PC-3 (cell line): Measurements from ENCODE around the gene CRIP2. TPM values are rescaled to one million over a fixed set of nuclear protein-coding genes. Genes with fewer than 3 reads are reported as not detected.
A peak's percentile ranks its signal among the peaks of the same experiment; 100 is the strongest.

ENCODE experiments used
- ATAC-seq: fragments of 200-7000 bp; cut with Tn5 transposase; 2 replicates; pipeline ENCODE4 v1.9.1; 2020; ENCODE audit warnings: mild to moderate bottlenecking, moderate library complexity
- BruUV-seq: library from RNA; stranded (reverse); fragments of 400-500 nt; replicated peaks from 2 replicates; lab custom pipeline; 2021; lab: Mats Ljungman, UMichigan
- CTCF ChIA-PET: fragments of 300-600 bp; sonication (Branson Sonifier 250); formaldehyde crosslinking; loops from one replicate; lab custom pipeline; 2022; ENCODE audit warnings: antibody characterized with exemption; lab: Charles Lee
- POLR2A ChIA-PET: fragments of 300-600 bp; sonication (Branson Sonifier 250); formaldehyde crosslinking; loops from one replicate; lab custom pipeline; 2022; ENCODE audit warnings: antibody characterized with exemption; ENCODE audit not compliant: unreplicated experiment; lab: Charles Lee
- DNase-seq: peaks from one replicate; pipeline ENCODE4 v3.0.0-alpha.2; 2015
- H2AFZ ChIP-seq: fragments of 300-600 bp; sonication (generic); 2 replicates; pipeline ENCODE4 v1.6.0; 2016; ENCODE audit warnings: antibody characterized with exemption, low read length
- H3F3A ChIP-seq: fragments of 300-600 bp; sonication (generic); one replicate; pipeline ENCODE4 v1.6.0; 2017; ENCODE audit warnings: antibody characterized with exemption, low read length, control low read depth, mild to moderate bottlenecking; ENCODE audit not compliant: unreplicated experiment
- H3K27ac ChIP-seq: fragments of 300-600 bp; sonication (generic); 2 replicates; pipeline ENCODE4 v1.5.1; 2016; ENCODE audit warnings: mild to moderate bottlenecking, low read length
- H3K27me3 ChIP-seq: fragments of 300-600 bp; sonication (generic); 2 replicates; pipeline ENCODE4 v1.6.1; 2016; ENCODE audit warnings: low read length, mixed read lengths
- H3K36me3 ChIP-seq: fragments of 300-600 bp; sonication (generic); 2 replicates; pipeline ENCODE4 v1.6.1; 2016; ENCODE audit warnings: low read depth, mixed run types, low read length, mixed read lengths
- H3K4me1 ChIP-seq: fragments of 300-600 bp; sonication (generic); 2 replicates; pipeline ENCODE4 v1.5.1; 2016; ENCODE audit warnings: low read length; ENCODE audit not compliant: insufficient read depth
- H3K4me2 ChIP-seq: fragments of 300-600 bp; sonication (generic); 2 replicates; pipeline ENCODE4 v1.6.0; 2016; ENCODE audit warnings: low read length
- H3K4me3 ChIP-seq: fragments of 300-600 bp; sonication (generic); 2 replicates; pipeline ENCODE4 v1.5.1; 2016; ENCODE audit warnings: mild to moderate bottlenecking, low read length, mixed read lengths
- H3K79me2 ChIP-seq: fragments of 300-600 bp; sonication (generic); 2 replicates; pipeline ENCODE4 v1.6.1; 2017; ENCODE audit warnings: low read length, mixed read lengths
- H3K9ac ChIP-seq: fragments of 300-600 bp; sonication (generic); 2 replicates; pipeline ENCODE4 v1.6.0; 2016; ENCODE audit warnings: mild to moderate bottlenecking, low read length
- H3K9me2 ChIP-seq: fragments of 300-600 bp; sonication (generic); replicated peaks from 2 replicates; pipeline ENCODE4 v1.6.1; 2016; ENCODE audit warnings: mixed run types, low read length, mixed read lengths
- H3K9me3 ChIP-seq: fragments of 300-600 bp; sonication (generic); 2 replicates; pipeline ENCODE4 v1.6.1; 2016; ENCODE audit warnings: low read length, mixed read lengths
- H4K20me1 ChIP-seq: fragments of 300-600 bp; sonication (generic); 2 replicates; pipeline ENCODE4 v1.6.1; 2016; ENCODE audit warnings: low read length, mixed read lengths
- CTCF ChIP-seq: fragments of 300-600 bp; sonication (generic); conservative IDR thresholded peaks from 2 replicates; pipeline ENCODE4 v1.5.1; 2017; ENCODE audit warnings: antibody characterized with exemption, low read depth, mild to moderate bottlenecking, low read length
- EZH2 ChIP-seq: fragments of 300-600 bp; sonication (generic); IDR thresholded peaks from one replicate; pipeline ENCODE4 v1.6.1; 2017; ENCODE audit warnings: antibody characterized with exemption, mild to moderate bottlenecking, low read length; ENCODE audit not compliant: unreplicated experiment
- EZH2phosphoT487 ChIP-seq: fragments of 300-600 bp; sonication (generic); IDR thresholded peaks from 2 replicates; pipeline ENCODE4 v1.6.1; 2018; ENCODE audit warnings: mild to moderate bottlenecking, antibody characterized with exemption, low read length, borderline replicate concordance
- intact Hi-C: fragments of 100-400 bp; cut with micrococcal nuclease; formaldehyde crosslinking; loops from 2 replicates; pipeline ENCODE4 v1.9.0; 2023
- total RNA-seq: library from RNA; depleted of rRNA; stranded (reverse); fragments of >200 nt; gene quantifications from 2 replicates; pipeline ENCODE4 v1.2.3, GENCODE V29; 2014

The CRIP2 gene
- total RNA-seq, 1 experiment from 2014 or later = 100 TPM

GRCh38 chr14:105430565-105430964 is 44.1 kb upstream of the CRIP2 start:
- no peak overlapping the region for H2AFZ ChIP-seq
- CTCF ChIA-PET = interaction anchor here (0.7 kb wide), 1 partner anchor 12 kb away, joined by 5 read pairs; no protein-coding TSS in a partner anchor
- BruUV-seq = no TSS peak
- H3K4me2 ChIP-seq = peak overlapping the region; percentile 57
- H3K27ac ChIP-seq = peak overlapping the region; percentile 36; the same call in 1 of the 2 replicates
- H3K4me3 ChIP-seq = no peak overlapping the region; the same call in 1 of the 2 replicates
- no peak for TF ChIP-seq EZH2
- TF ChIP-seq EZH2phosphoT487 = no peak
- no peak for TF ChIP-seq CTCF
- H3K9me2 ChIP-seq = no peaks in the 10 kb centered on the region
- no peak overlapping the region for H3K9ac ChIP-seq
- H3K79me2 ChIP-seq = peaks cover 92% of the 10 kb centered on the region
- intact Hi-C loops = loop anchor here (2.0 kb wide), 1 partner anchor 44 kb away; the partner anchor contains the start of gene CRIP2
- POLR2A ChIA-PET = interaction anchor here (1.0 kb wide), 1 partner anchor 51 kb away, joined by 7 read pairs; no protein-coding TSS in a partner anchor
- H3K4me1 ChIP-seq = peaks cover 17% of the 10 kb centered on the region
- DNase-seq (peak; percentile 97), ATAC-seq (peak; percentile 90)
- no peaks in the 10 kb centered on the region for H3K36me3 ChIP-seq
- peaks cover 5% of the 10 kb centered on the region for H3F3A ChIP-seq
- no peaks in the 10 kb centered on the region for H3K9me3 ChIP-seq
- peaks cover 21% of the 10 kb centered on the region for H4K20me1 ChIP-seq
- no peaks in the 10 kb centered on the region for H3K27me3 ChIP-seq

- DNase-seq (no peak), ATAC-seq (no peak)
- CTCF ChIA-PET = no interaction called here
- peaks cover 92% of the 10 kb centered on the region for H3K79me2 ChIP-seq
- no peak overlapping the region; the same call in 1 of the 2 replicates for H3K27ac ChIP-seq
- H4K20me1 ChIP-seq = peaks cover 22% of the 10 kb centered on the region
- no peaks in the 10 kb centered on the region for H3K36me3 ChIP-seq
- H3K9me2 ChIP-seq = no peaks in the 10 kb centered on the region
- H3K9me3 ChIP-seq = no peaks in the 10 kb centered on the region
- H2AFZ ChIP-seq = no peak overlapping the region
- intact Hi-C loops = loop anchor here (2.0 kb wide), 1 partner anchor 44 kb away; the partner anchor contains the start of gene CRIP2
- POLR2A ChIA-PET = interaction anchor here (1.0 kb wide), 1 partner anchor 51 kb away, joined by 7 read pairs; no protein-coding TSS in a partner anchor
- peaks cover 17% of the 10 kb centered on the region for H3K4me1 ChIP-seq
- no peak overlapping the region for H3K4me3 ChIP-seq
- peaks cover 5% of the 10 kb centered on the region for H3F3A ChIP-seq
- no peaks in the 10 kb centered on the region for H3K27me3 ChIP-seq
- TF ChIP-seq EZH2phosphoT487 (no peak), EZH2 (no peak), CTCF (no peak)
- H3K9ac ChIP-seq = no peak overlapping the region
- no TSS peak for BruUV-seq
- no peak overlapping the region for H3K4me2 ChIP-seq
Measured at GRCh38 chr14:105431256-105431655, 43.4 kb upstream of the CRIP2 start.

- no TSS peak for BruUV-seq
- ATAC-seq (no peak), DNase-seq (no peak)
- intact Hi-C loops = no loop called here
- Histone ChIP-seq H4K20me1 (peaks cover 32% of the 10 kb centered on the region), H3K4me3 (no peak overlapping the region), H3K4me1 (peaks cover 17% of the 10 kb centered on the region), H2AFZ (no peak overlapping the region), H3K27ac (no peak overlapping the region), H3K9ac (no peak overlapping the region), H3K36me3 (no peaks in the 10 kb centered on the region), H3K79me2 (peaks cover 92% of the 10 kb centered on the region), H3K4me2 (no peak overlapping the region), H3K9me2 (no peaks in the 10 kb centered on the region), H3K9me3 (no peaks in the 10 kb centered on the region), H3F3A (peaks cover 5% of the 10 kb centered on the region), H3K27me3 (no peaks in the 10 kb centered on the region)
- ChIA-PET POLR2A (no interaction called here), CTCF (no interaction called here)
- TF ChIP-seq EZH2 (no peak), CTCF (no peak), EZH2phosphoT487 (no peak)
Measured at GRCh38 chr14:105432657-105433056, 42.0 kb upstream of the CRIP2 start.
